Measurements from ENCODE around the gene SLC6A6. TPM values are rescaled to one million over a fixed set of nuclear protein-coding genes. Genes with fewer than 3 reads are reported as not detected.
A peak's percentile ranks its signal among the peaks of the same experiment; 100 is the strongest.

Gene SLC6A6
- total RNA-seq, result 100 to 1,000 TPM in 1 of 4 donors, 10 to 100 TPM in 3; 10.3 to 104 (median 34.7) TPM
- 10 to 100 TPM; 12.6 to 76.1 (median 52.8) TPM for polyA plus RNA-seq
- long read RNA-seq, donor 1, partial matches to known transcripts, result 1 of 12 reads
- long read RNA-seq, donor 1, other reads (novel, unspliced or antisense), result 11 of 12 reads
- long read RNA-seq, donor 2, full-length matches to known transcripts, result 10 of 51 reads
- long read RNA-seq, donor 2, partial matches to known transcripts, result 8 of 51 reads
- long read RNA-seq, donor 2, other reads (novel, unspliced or antisense), result 33 of 51 reads

DNA sequence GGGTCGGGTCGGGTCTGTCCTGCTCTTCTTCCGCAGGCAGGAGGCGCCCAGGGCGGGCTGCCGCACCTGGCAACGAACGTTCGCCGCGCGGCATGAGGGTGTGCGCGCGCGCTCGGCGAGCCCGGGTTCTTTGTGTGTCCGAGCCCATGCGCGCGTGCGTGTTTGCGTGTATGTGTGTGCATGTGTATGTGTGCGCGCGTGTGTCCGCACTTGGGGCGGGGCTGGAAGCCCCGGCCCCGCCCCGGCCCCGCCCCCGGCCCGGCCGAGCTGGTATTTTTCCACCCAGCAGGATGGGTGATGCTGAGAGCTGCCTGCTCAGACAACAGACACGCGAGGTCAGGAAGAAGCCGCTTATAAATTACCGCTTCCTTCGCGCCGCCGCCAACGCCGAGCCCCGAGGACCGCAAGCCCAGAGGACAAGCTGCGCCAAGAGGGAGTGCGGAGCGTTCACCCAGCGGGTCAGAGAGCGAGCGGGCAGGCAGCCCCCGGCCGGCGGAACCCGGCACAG, at the start of gene SLC6A6:
SLC6A6 (plus strand) TSS at position 303 of the 508 bp plus-strand sequence. CDS start 41,029 bp downstream, outside the sequence.
- Histone ChIP-seq H3K4me1 (peaks cover 23% of the 10 kb centered on the region), H3K27ac (peak within 1 kb of the TSS; percentile 97), H3K9me3 (no peaks in the 10 kb centered on the region), H3K27me3 (ENCODE audit: insufficient read depth in 3 of 3, low read length in 2 of 3) (no peaks in the 10 kb centered on the region), H3K36me3 (ENCODE audit: insufficient read depth in 1 of 2, low read depth in 1 of 2) (peaks cover 0 to 10% of the 10 kb centered on the region in 2 donors), H3K4me3 (peak within 1 kb of the TSS; percentile 91)
- ATAC-seq (peak; percentile 78 to 81 (median 80)), DNase-seq (peak; percentile 96 to 97)
- WGBS, 3 donors, result 0 to 1% (median 1%) methylated on average over 46 to 59 of the region's 59 CpGs
- intact Hi-C loops (cut with DNase I), result loop anchor here (2.0 to 10.0 kb wide), 5 partner anchors 30 to 198 kb away; no protein-coding TSS in a partner anchor
- TF ChIP-seq, protein P1, sequence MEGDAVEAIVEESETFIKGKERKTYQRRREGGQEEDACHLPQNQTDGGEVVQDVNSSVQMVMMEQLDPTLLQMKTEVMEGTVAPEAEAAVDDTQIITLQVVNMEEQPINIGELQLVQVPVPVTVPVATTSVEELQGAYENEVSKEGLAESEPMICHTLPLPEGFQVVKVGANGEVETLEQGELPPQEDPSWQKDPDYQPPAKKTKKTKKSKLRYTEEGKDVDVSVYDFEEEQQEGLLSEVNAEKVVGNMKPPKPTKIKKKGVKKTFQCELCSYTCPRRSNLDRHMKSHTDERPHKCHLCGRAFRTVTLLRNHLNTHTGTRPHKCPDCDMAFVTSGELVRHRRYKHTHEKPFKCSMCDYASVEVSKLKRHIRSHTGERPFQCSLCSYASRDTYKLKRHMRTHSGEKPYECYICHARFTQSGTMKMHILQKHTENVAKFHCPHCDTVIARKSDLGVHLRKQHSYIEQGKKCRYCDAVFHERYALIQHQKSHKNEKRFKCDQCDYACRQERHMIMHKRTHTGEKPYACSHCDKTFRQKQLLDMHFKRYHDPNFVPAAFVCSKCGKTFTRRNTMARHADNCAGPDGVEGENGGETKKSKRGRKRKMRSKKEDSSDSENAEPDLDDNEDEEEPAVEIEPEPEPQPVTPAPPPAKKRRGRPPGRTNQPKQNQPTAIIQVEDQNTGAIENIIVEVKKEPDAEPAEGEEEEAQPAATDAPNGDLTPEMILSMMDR (IDR thresholded peaks at IDR 0.05), result peak; percentile 43

DNA sequence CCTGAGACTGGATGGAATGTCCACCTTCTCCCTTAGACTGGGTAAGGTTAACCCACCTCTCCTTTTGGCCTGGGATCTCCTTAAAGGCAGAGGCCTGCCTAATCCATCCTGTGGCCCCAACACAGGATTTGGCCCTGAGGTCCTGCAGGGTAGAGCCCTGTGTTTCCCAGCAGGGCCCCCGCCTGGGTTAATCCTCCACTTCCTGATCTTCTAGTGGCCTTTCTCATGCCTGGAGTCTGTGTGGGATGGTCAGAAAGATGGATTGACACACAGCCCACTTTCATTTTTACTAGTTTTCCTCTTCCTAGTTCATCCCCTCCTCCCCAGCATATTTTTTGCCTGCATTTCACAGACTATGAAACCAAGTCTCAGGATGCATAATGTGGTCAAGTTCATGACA, 48.9 kb upstream of the SLC6A6 start:
- no peaks in the 10 kb centered on the region for H3K4me1 ChIP-seq
- 84 to 95% (median 85%) methylated on average over 1 of the region's 1 CpG for WGBS, 3 donors
- intact Hi-C loops (cut with DNase I), result no loop called here

DNA sequence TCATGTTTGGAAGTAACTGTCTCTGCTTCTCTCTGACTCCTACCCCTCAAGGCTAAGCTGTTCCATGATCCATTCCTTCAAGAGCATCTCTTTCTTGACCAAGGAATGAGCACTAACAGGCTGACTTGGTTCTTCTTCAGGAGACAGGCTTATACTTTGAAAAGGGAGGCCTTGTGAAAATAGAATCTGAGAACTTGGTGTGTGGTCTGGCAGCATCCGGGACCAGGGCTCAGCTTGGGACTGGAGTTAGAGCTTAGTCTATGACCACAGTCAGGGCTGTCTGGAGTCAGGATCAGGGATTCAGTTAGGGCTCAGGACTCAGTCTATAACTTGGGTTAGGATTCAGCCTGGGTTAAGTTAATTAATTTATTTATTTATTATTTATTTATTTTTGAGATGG, 44.9 kb upstream of the SLC6A6 start:
- 62 to 83% (median 78%) methylated on average over 1 of the region's 1 CpG for WGBS, 3 donors
- Histone ChIP-seq H3K27ac (no peak overlapping the region), H3K27me3 (ENCODE audit: insufficient read depth in 3 of 3, low read length in 2 of 3) (no peaks in the 10 kb centered on the region), H3K9me3 (no peaks in the 10 kb centered on the region), H3K36me3 (ENCODE audit: insufficient read depth in 1 of 2, low read depth in 1 of 2) (no peaks in the 10 kb centered on the region), H3K4me3 (no peak overlapping the region), H3K4me1 (no peaks in the 10 kb centered on the region)
- DNase-seq (no peak), ATAC-seq (no peak)
- TF ChIP-seq, protein P1 (IDR thresholded peaks at IDR 0.05), result no peak
- intact Hi-C loops (cut with DNase I), result no loop called here

More for the DNA sequence above, 48.9 kb upstream of the SLC6A6 start:
- TF ChIP-seq, protein P1 (IDR thresholded peaks at IDR 0.05), result no peak
- Histone ChIP-seq H3K9me3 (no peaks in the 10 kb centered on the region), H3K36me3 (ENCODE audit: insufficient read depth in 1 of 2, low read depth in 1 of 2) (no peaks in the 10 kb centered on the region), H3K27me3 (ENCODE audit: insufficient read depth in 3 of 3, low read length in 2 of 3) (no peaks in the 10 kb centered on the region), H3K4me3 (no peak overlapping the region), H3K27ac (no peak overlapping the region)
- ATAC-seq (no peak), DNase-seq (no peak)

DNA sequence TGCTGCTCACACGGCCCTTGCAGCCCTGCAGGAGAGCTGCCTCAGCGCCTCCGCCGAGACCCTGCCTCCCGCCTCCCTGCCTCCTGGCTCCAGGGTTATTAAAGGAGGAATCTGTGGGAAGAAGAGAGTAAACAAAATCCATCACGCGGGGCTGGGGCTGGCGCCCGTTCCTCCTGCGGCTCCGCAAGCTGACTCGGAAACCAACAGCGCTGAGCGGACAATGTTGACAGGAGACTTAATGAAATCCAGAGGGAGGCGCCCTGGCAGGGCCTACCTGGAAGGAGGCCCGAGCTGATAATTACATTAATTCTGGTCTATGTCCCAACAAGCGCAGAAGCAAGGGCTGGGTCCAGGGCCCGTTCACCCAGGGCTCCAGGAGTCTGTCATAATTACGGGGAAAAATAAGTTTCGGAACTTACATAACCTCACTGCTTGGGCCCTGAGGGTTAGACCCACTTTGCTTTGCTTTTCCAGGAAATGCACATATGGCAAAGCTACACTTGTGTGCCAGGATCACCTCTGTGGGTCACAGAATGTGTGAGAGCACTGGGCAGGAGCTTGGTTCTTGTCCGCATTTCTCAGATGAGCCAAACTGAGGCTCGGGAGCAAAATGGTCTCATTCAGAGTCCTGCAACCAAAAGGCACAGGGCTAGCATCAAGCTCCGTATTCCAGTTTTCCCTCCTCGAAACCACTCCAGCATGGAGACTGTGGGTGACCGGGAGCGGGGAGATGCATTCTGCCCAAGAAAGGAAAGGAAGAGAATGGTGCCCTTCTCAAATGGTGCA, 43.8 kb upstream of the SLC6A6 start:
- TF ChIP-seq, protein P1 (IDR thresholded peaks at IDR 0.05), result no peak
- H3K36me3 ChIP-seq (ENCODE audit: insufficient read depth in 1 of 2, low read depth in 1 of 2), result no peaks in the 10 kb centered on the region
- no peaks in the 10 kb centered on the region for H3K4me1 ChIP-seq
- peak in 1 of 2 donors; percentile 34 for DNase-seq
- H3K27ac ChIP-seq, result no peak overlapping the region
- no peak overlapping the region for H3K4me3 ChIP-seq
- WGBS, 3 donors, result 62 to 70% (median 63%) methylated on average over 26 of the region's 26 CpGs
- peak in 2 of 4 donors; percentile 14 to 30 for ATAC-seq
- no peaks in the 10 kb centered on the region for H3K27me3 ChIP-seq (ENCODE audit: insufficient read depth in 3 of 3, low read length in 2 of 3)
- H3K9me3 ChIP-seq, result no peaks in the 10 kb centered on the region
- intact Hi-C loops (cut with DNase I), result no loop called here
